H9 (cell line): Measurements from ENCODE around the gene SUOX. TPM values are rescaled to one million over a fixed set of nuclear protein-coding genes. Genes with fewer than 3 reads are reported as not detected.
A peak's percentile ranks its signal among the peaks of the same experiment; 100 is the strongest.

ENCODE experiments used
- DNase-seq: peaks from one replicate; pipeline ENCODE4 v3.0.0-alpha.2; 2017
- H2AFZ ChIP-seq: one replicate; pipeline ENCODE4 v1.6.1; 2013; ENCODE audit warnings: mild to moderate bottlenecking, low read length, control low read depth, moderate library complexity
- H2AK5ac ChIP-seq: 2 replicates; pipeline ENCODE4 v1.6.1; 2013; ENCODE audit warnings: low read length, control low read depth, mixed read lengths; ENCODE audit not compliant: insufficient read length
- H2BK120ac ChIP-seq: one replicate; pipeline ENCODE4 v1.6.1; 2013; ENCODE audit warnings: low read depth, mild to moderate bottlenecking, low read length, control low read depth, inconsistent platforms; ENCODE audit not compliant: poor library complexity, severe bottlenecking
- H2BK12ac ChIP-seq: 2 replicates; pipeline ENCODE4 v1.6.1; 2013; ENCODE audit warnings: low read length, control low read depth, mixed read lengths, low read depth; ENCODE audit not compliant: insufficient read length
- H2BK15ac ChIP-seq: 2 replicates; pipeline ENCODE4 v1.6.1; 2013; ENCODE audit warnings: low read depth, low read length, control low read depth
- H2BK20ac ChIP-seq: one replicate; pipeline ENCODE4 v1.6.1; 2013; ENCODE audit warnings: low read depth, mild to moderate bottlenecking, low read length, control low read depth, inconsistent platforms; ENCODE audit not compliant: poor library complexity, severe bottlenecking
- H2BK5ac ChIP-seq: 2 replicates; pipeline ENCODE4 v1.6.1; 2013; ENCODE audit warnings: low read length, control low read depth, mixed read lengths; ENCODE audit not compliant: insufficient read length
- H3K14ac ChIP-seq: 2 replicates; pipeline ENCODE4 v1.6.1; 2013; ENCODE audit warnings: low read length, control low read depth; ENCODE audit not compliant: insufficient read depth
- H3K18ac ChIP-seq: 2 replicates; pipeline ENCODE4 v1.6.1; 2013; ENCODE audit warnings: low read depth, mild to moderate bottlenecking, mixed read lengths, low read length, control low read depth; ENCODE audit not compliant: insufficient read length
- H3K23ac ChIP-seq: 2 replicates; pipeline ENCODE4 v1.6.1; 2013; ENCODE audit warnings: low read length, control low read depth, mixed read lengths, low read depth; ENCODE audit not compliant: insufficient read length
- H3K23me2 ChIP-seq: 2 replicates; pipeline ENCODE4 v1.6.1; 2013; ENCODE audit warnings: low read depth, mild to moderate bottlenecking, mixed read lengths, low read length, control low read depth; ENCODE audit not compliant: insufficient read length, poor library complexity, severe bottlenecking
- H3K27ac ChIP-seq: 2 replicates; pipeline ENCODE4 v1.5.1; 2013; ENCODE audit warnings: low read length, control low read depth, mixed read lengths, low read depth; ENCODE audit not compliant: insufficient read length
- H3K27me3 ChIP-seq: 2 replicates; pipeline ENCODE4 v1.6.1; 2013; ENCODE audit warnings: low read length, control low read depth, inconsistent platforms; ENCODE audit not compliant: insufficient read depth
- H3K4ac ChIP-seq: 2 replicates; pipeline ENCODE4 v1.6.1; 2013; ENCODE audit warnings: low read depth, mild to moderate bottlenecking, control low read depth, inconsistent platforms, low read length, moderate library complexity
- H3K4me1 ChIP-seq: 2 replicates; pipeline ENCODE4 v1.6.1; 2013; ENCODE audit warnings: low read length, control low read depth, inconsistent platforms; ENCODE audit not compliant: insufficient read depth
- H3K4me2 ChIP-seq: 2 replicates; pipeline ENCODE4 v1.6.1; 2013; ENCODE audit warnings: low read length, control low read depth, mixed read lengths; ENCODE audit not compliant: insufficient read length, insufficient read depth
- H3K56ac ChIP-seq: 2 replicates; pipeline ENCODE4 v1.6.1; 2013; ENCODE audit warnings: low read depth, mild to moderate bottlenecking, mixed read lengths, low read length, control low read depth; ENCODE audit not compliant: insufficient read length
- H3K79me1 ChIP-seq: 2 replicates; pipeline ENCODE4 v1.6.1; 2013; ENCODE audit warnings: low read depth, mild to moderate bottlenecking, moderate library complexity, low read length, control low read depth, inconsistent platforms; ENCODE audit not compliant: insufficient read depth, poor library complexity, severe bottlenecking
- H3K79me2 ChIP-seq: 2 replicates; pipeline ENCODE4 v1.6.1; 2013; ENCODE audit warnings: low read length, control low read depth, inconsistent platforms; ENCODE audit not compliant: insufficient read depth
- H3K9ac ChIP-seq: 2 replicates; pipeline ENCODE4 v1.6.1; 2013; ENCODE audit warnings: low read length, control low read depth, mixed read lengths; ENCODE audit not compliant: insufficient read length; ENCODE audit errors: extremely low read depth
- H3K9me3 ChIP-seq: one replicate; pipeline ENCODE4 v1.6.1; 2013; ENCODE audit warnings: low read depth, low read length, inconsistent platforms; ENCODE audit not compliant: control insufficient read depth
- H3T11ph ChIP-seq: one replicate; pipeline ENCODE4 v1.6.1; 2013; ENCODE audit warnings: mild to moderate bottlenecking, low read length, control low read depth, inconsistent platforms
- H4K20me1 ChIP-seq: one replicate; pipeline ENCODE4 v1.6.1; 2013; ENCODE audit not compliant: control insufficient read depth, insufficient read length, insufficient read depth
- H4K5ac ChIP-seq: 2 replicates; pipeline ENCODE4 v1.6.1; 2013; ENCODE audit warnings: low read depth, mild to moderate bottlenecking, mixed read lengths, low read length, control low read depth; ENCODE audit not compliant: insufficient read length
- H4K8ac ChIP-seq: replicated peaks from 2 replicates; pipeline ENCODE4 v1.6.1; 2013; ENCODE audit warnings: low read length, control low read depth, mixed read lengths, low read depth; ENCODE audit not compliant: insufficient read length
- H4K91ac ChIP-seq: 2 replicates; pipeline ENCODE4 v1.6.1; 2013; ENCODE audit warnings: low read depth, mild to moderate bottlenecking, moderate library complexity, mixed read lengths, low read length, control low read depth; ENCODE audit not compliant: insufficient read length
- H3K27ac Mint-ChIP-seq, 3 experiments: 2 replicates in 2 of 3; 3 replicates in 1 of 3; pipeline ENCODE4 v1.8.0; 2020 to 2021; ENCODE audit warnings: mixed read lengths in 3 of 3, mild to moderate bottlenecking in 1 of 3, moderate library complexity in 1 of 3
- H3K27me3 Mint-ChIP-seq: 2 replicates; pipeline ENCODE4 v1.8.0; 2021; ENCODE audit warnings: low read depth, mild to moderate bottlenecking, moderate library complexity, mixed read lengths
- H3K36me3 Mint-ChIP-seq, 3 experiments: 2 replicates in 2 of 3; 3 replicates in 1 of 3; pipeline ENCODE4 v1.8.0; 2020 to 2021; ENCODE audit warnings: low read depth in 3 of 3, mixed read lengths in 3 of 3; ENCODE audit not compliant: insufficient read depth in 1 of 3
- H3K4me1 Mint-ChIP-seq, 2 experiments: 2 replicates each; pipeline ENCODE4 v1.8.0; 2020; ENCODE audit warnings: mixed read lengths in 2 of 2
- H3K4me3 Mint-ChIP-seq, 2 experiments: 2 replicates in 1 of 2; 3 replicates in 1 of 2; pipeline ENCODE4 v1.8.0; 2020 to 2021; ENCODE audit warnings: mild to moderate bottlenecking in 2 of 2, mixed read lengths in 2 of 2, moderate library complexity in 1 of 2
- H3K9me3 Mint-ChIP-seq, 2 experiments: 2 replicates in 1 of 2; 3 replicates in 1 of 2; pipeline ENCODE4 v1.8.0; 2020; ENCODE audit warnings: mild to moderate bottlenecking in 2 of 2, mixed read lengths in 2 of 2, moderate library complexity in 1 of 2
- CTCF ChIP-seq: fragments of 200-600 bp; sonication (generic); conservative IDR thresholded peaks from 3 replicates; pipeline ENCODE4 v1.8.0; 2021; ENCODE audit warnings: antibody characterized with exemption, mild to moderate bottlenecking
- WGBS: extraction: QIAGEN DNeasy Blood & Tissue Kit; methylation state at CpG from one replicate; pipeline ENCODE4 v1.1.7; 2013; ENCODE audit warnings: missing lambda C conversion rate, low lambda C conversion rate, mixed read lengths; ENCODE audit not compliant: insufficient read length; ENCODE audit errors: extremely low coverage; 5-methylcytosine and 5-hydroxymethylcytosine counted together
- total RNA-seq: library from RNA; stranded (reverse); gene quantifications from 2 replicates; pipeline ENCODE4 v1.2.1, GENCODE V29; 2021

Gene SUOX
- total RNA-seq, 1 experiment from 2014 or later: 21.0 TPM

- peak within 1 kb of the TSS; percentile 75 for H3K14ac ChIP-seq
- WGBS: no CpG with 5 or more reads among the region's 10 CpGs
- H3K4me1 ChIP-seq: peaks cover 4% of the 10 kb centered on the region; the same call in 1 of the 2 replicates
- peak within 1 kb of the TSS; percentile 54 for H3K4me2 ChIP-seq
- no peak for TF ChIP-seq CTCF
- Mint-ChIP-seq H3K27ac (peak within 1 kb of the TSS; percentile 89 to 98 (median 95)), H3K4me3 (peak within 1 kb of the TSS; percentile 61 to 90), H3K27me3 (no peaks in the 10 kb centered on the region), H3K36me3 (peaks cover 7 to 25% (median 16%) of the 10 kb centered on the region in 3 experiments), H3K9me3 (no peaks in the 10 kb centered on the region), H3K4me1 (peaks cover 27 to 29% of the 10 kb centered on the region in 2 experiments)
- peak within 1 kb of the TSS; percentile 36 for H3K9ac ChIP-seq
- no peak within 1 kb of the TSS for H3K23ac ChIP-seq
- H3K79me2 ChIP-seq: no peaks in the 10 kb centered on the region
- no peak within 1 kb of the TSS for H2BK20ac ChIP-seq
- H2AK5ac ChIP-seq: no peak within 1 kb of the TSS
- no peaks in the 10 kb centered on the region for H3K9me3 ChIP-seq
- H3T11ph ChIP-seq: no peak within 1 kb of the TSS
- H2AFZ ChIP-seq: no peak within 1 kb of the TSS
- DNase-seq: peak; percentile 87
- no peaks in the 10 kb centered on the region for H4K20me1 ChIP-seq
- H4K91ac ChIP-seq: no peak within 1 kb of the TSS
- H3K23me2 ChIP-seq: peaks cover 5% of the 10 kb centered on the region
- H3K27me3 ChIP-seq: no peaks in the 10 kb centered on the region
- H3K18ac ChIP-seq: peak within 1 kb of the TSS; percentile 72
- H2BK120ac ChIP-seq: no peak within 1 kb of the TSS
- H3K56ac ChIP-seq: no peak within 1 kb of the TSS
- no peak within 1 kb of the TSS for H2BK15ac ChIP-seq
- H3K4ac ChIP-seq: no peak within 1 kb of the TSS
- no peak within 1 kb of the TSS for H4K5ac ChIP-seq
- H4K8ac ChIP-seq: no peak within 1 kb of the TSS
- H2BK5ac ChIP-seq: no peak within 1 kb of the TSS
- H3K27ac ChIP-seq: no peak within 1 kb of the TSS
- H2BK12ac ChIP-seq: no peak within 1 kb of the TSS
- H3K79me1 ChIP-seq: no peaks in the 10 kb centered on the region
Observed at GRCh38 chr12:56020423-56021184, 23.5 kb downstream of the SUOX start, which contains the start of gene IKZF4. Gene IKZF4, plus strand, starts transcription at chr12:56021043. Its CDS starts 451 bp downstream, at chr12:56021494.
